ENCODE data around the gene BHMT2. TPM values are rescaled to one million over a fixed set of nuclear protein-coding genes. Genes with fewer than 3 reads are reported as not detected.

BHMT2 gene
- total RNA-seq, 1 experiment from 2014 or later = not detected

GRCh38 chr5:79053321-79053720 lies 16.2 kb upstream of the BHMT2 start:
- in situ Hi-C loops (cut with HindIII; ENCODE audit: low pct_unique_long_range_greater_than_20kb, low sequenced_read_pairs) = no loop called here
- DNase-seq (ENCODE audit: low read depth, low spot score) = no peak

- in situ Hi-C loops (cut with HindIII; ENCODE audit: low pct_unique_long_range_greater_than_20kb, low sequenced_read_pairs) = no loop called here
- DNase-seq (ENCODE audit: low read depth, low spot score) = no peak
Measured at GRCh38 chr5:79055017-79055416, 14.6 kb upstream of the BHMT2 start.

- in situ Hi-C loops (cut with HindIII; ENCODE audit: low pct_unique_long_range_greater_than_20kb, low sequenced_read_pairs) = no loop called here
- no peak for DNase-seq (ENCODE audit: low read depth, low spot score)
Measured at GRCh38 chr5:79056847-79057246, 12.7 kb upstream of the BHMT2 start.

- in situ Hi-C loops (cut with HindIII; ENCODE audit: low pct_unique_long_range_greater_than_20kb, low sequenced_read_pairs) = no loop called here
- DNase-seq (ENCODE audit: low read depth, low spot score) = no peak
Measured at GRCh38 chr5:79059674-79060073, 9.9 kb upstream of the BHMT2 start.

GRCh38 chr5:79062436-79062835 lies 7.1 kb upstream of the BHMT2 start:
- in situ Hi-C loops (cut with HindIII; ENCODE audit: low pct_unique_long_range_greater_than_20kb, low sequenced_read_pairs) = no loop called here
- DNase-seq (ENCODE audit: low read depth, low spot score) = no peak

- DNase-seq (ENCODE audit: low read depth, low spot score) = no peak
- in situ Hi-C loops (cut with HindIII; ENCODE audit: low pct_unique_long_range_greater_than_20kb, low sequenced_read_pairs) = no loop called here
Measured at GRCh38 chr5:79070350-79070667, 742 bp downstream of the BHMT2 start.

GRCh38 chr5:79074641-79075040 lies 5.1 kb downstream of the BHMT2 start:
- DNase-seq (ENCODE audit: low read depth, low spot score) = peak; percentile 25
- in situ Hi-C loops (cut with HindIII; ENCODE audit: low pct_unique_long_range_greater_than_20kb, low sequenced_read_pairs) = no loop called here

GRCh38 chr5:79075646-79076426 lies 6.3 kb downstream of the BHMT2 start:
- no peak for DNase-seq (ENCODE audit: low read depth, low spot score)
- in situ Hi-C loops (cut with HindIII; ENCODE audit: low pct_unique_long_range_greater_than_20kb, low sequenced_read_pairs) = no loop called here

DNA sequence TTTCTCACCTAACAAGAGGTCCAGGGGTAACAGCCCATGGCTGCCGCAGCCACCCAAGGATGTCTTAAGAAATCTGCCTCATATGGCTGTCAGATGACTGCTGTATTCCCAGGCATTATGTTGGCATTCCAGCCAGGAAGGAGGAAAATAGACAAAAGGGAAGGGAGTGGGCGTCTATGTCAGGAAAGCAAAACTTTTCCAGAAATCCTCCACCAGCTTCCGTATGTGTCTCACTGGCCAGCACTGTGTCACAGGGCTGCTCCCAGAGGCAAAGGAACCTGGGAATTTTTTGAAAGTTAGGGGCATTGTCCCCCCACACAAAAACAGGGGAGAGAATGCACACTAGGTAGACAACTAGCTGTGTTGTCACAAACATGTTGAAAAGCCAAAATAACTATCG lies 7.3 kb downstream of the BHMT2 start:
- in situ Hi-C loops (cut with HindIII; ENCODE audit: low pct_unique_long_range_greater_than_20kb, low sequenced_read_pairs) = no loop called here
- peak; percentile 12 for DNase-seq (ENCODE audit: low read depth, low spot score)

GRCh38 chr5:79077680-79078365 lies 8.3 kb downstream of the BHMT2 start:
- in situ Hi-C loops (cut with HindIII; ENCODE audit: low pct_unique_long_range_greater_than_20kb, low sequenced_read_pairs) = no loop called here
- no peak for DNase-seq (ENCODE audit: low read depth, low spot score)

GRCh38 chr5:79080804-79081203 lies 11.2 kb downstream of the BHMT2 start:
- no peak for DNase-seq (ENCODE audit: low read depth, low spot score)
- in situ Hi-C loops (cut with HindIII; ENCODE audit: low pct_unique_long_range_greater_than_20kb, low sequenced_read_pairs) = no loop called here

GRCh38 chr5:79081779-79082178 lies 12.2 kb downstream of the BHMT2 start:
- DNase-seq (ENCODE audit: low read depth, low spot score) = no peak
- in situ Hi-C loops (cut with HindIII; ENCODE audit: low pct_unique_long_range_greater_than_20kb, low sequenced_read_pairs) = no loop called here

GRCh38 chr5:79086116-79086515 lies 16.5 kb downstream of the BHMT2 start:
- DNase-seq (ENCODE audit: low read depth, low spot score) = no peak
- in situ Hi-C loops (cut with HindIII; ENCODE audit: low pct_unique_long_range_greater_than_20kb, low sequenced_read_pairs) = no loop called here

DNA sequence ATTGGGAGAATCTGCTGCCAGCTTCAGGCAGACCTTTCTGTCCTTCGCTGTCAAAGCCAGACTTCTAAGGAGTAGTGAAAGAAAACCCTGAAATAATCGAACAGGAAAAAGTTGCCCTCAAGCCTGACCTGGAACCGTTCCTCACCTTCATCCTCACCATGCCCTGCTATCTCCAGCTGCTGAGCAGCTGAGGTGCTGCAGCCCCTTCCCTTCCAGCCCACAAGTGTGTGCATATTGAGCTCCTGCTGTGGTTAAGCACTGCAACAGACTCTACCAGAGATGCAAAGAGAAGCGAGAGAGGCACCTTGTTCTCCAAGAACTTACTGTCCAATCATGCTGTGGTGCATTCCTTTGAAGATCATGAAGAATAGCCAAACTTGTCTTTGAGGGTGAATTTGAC lies 18.9 kb downstream of the BHMT2 start:
- no peak for DNase-seq (ENCODE audit: low read depth, low spot score)
- in situ Hi-C loops (cut with HindIII; ENCODE audit: low pct_unique_long_range_greater_than_20kb, low sequenced_read_pairs) = no loop called here

DNA sequence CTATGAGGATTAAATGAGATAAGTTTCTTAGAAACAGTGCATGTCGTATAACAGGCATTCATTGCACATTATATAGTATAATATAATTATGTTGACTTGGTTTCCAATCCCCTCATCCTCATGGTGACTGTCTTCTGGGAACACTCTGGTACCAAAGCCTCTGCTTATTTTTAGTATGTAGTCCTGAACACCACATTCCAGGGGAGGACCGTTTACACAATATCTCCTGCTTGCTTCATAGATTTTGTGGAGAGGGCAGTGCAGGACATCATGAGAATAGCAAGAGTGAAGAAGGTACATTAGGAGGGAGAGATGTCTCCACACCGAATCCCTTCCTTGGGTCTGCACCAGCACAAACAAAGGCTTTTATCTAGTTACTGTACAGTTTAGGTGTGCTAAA lies 21.5 kb downstream of the BHMT2 start:
- DNase-seq (ENCODE audit: low read depth, low spot score) = no peak
- in situ Hi-C loops (cut with HindIII; ENCODE audit: low pct_unique_long_range_greater_than_20kb, low sequenced_read_pairs) = no loop called here

- DNase-seq (ENCODE audit: low read depth, low spot score) = no peak
- in situ Hi-C loops (cut with HindIII; ENCODE audit: low pct_unique_long_range_greater_than_20kb, low sequenced_read_pairs) = no loop called here
Measured at GRCh38 chr5:79093762-79094161, 24.2 kb downstream of the BHMT2 start.

GRCh38 chr5:79105868-79106267 lies 36.3 kb downstream of the BHMT2 start:
- in situ Hi-C loops (cut with HindIII; ENCODE audit: low pct_unique_long_range_greater_than_20kb, low sequenced_read_pairs) = no loop called here
- no peak for DNase-seq (ENCODE audit: low read depth, low spot score)

DNA sequence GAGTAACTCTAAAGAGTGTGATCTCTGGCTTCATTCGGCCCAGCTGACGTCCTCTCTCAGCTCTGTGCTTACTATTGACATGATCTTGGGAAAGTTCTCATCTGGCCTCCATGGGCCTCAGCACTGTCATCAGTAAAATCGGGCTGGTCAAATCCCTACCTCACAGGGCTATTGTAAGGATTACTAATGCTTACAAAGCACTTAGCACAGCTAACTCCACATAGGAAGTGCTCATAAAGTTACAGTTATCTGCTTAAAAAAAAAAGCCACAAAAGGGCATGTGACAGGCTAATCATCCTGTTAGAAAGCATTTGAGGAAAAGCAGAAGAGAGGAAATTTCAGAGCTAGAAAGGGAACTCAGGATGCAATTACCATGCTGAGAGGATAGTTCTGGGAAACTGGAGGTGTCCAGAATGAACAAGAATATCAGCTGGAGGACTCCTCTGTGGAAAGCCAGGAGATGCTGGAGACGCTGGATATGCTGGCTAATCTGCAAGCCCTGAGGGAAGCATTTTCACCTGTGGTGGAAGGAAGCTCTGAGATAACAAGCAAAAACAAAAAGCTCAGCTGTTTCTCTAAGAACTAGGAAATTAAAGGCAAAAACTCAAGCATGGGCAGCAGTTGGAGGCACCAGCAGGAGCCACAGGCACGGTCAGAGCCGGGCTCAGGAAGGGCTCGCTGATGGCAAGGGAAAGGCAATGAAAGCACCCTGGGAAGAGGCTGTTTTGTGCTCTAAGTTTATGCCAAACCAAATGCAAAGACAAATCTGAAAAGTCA lies 37.6 kb downstream of the BHMT2 start:
- DNase-seq (ENCODE audit: low read depth, low spot score) = peak; percentile 23

DNA sequence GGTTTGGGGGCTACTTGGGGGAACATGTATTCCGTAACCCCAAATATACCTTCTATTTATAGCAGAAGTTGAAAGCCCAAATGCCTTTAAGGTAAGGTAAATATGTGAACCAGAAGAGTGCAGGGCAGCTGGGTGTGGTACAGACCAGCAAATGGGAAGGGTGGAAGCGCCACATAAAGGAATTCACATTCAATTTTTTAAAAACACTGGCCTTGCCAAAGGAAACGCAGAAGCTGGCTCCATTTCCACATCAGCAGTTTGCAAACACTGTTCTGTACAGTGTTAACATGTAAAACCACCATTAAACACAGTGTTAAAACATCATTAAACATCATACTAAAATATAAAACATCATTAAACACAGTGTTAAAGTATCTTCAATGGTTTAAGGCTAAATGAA lies 38.5 kb downstream of the BHMT2 start:
- DNase-seq (ENCODE audit: low read depth, low spot score) = no peak
- in situ Hi-C loops (cut with HindIII; ENCODE audit: low pct_unique_long_range_greater_than_20kb, low sequenced_read_pairs) = no loop called here

More for the DNA sequence above, 37.6 kb downstream of the BHMT2 start:
- in situ Hi-C loops (cut with HindIII; ENCODE audit: low pct_unique_long_range_greater_than_20kb, low sequenced_read_pairs) = no loop called here
